Skeletal muscle satellite cell (primary cell): ENCODE data around the gene TTLL5.
"Not testable (repeated sequence)": the region's sequence is repeated elsewhere in the genome, so short reads cannot be mapped to it uniquely, and the experiment has no call there.

Experiments used
- H3K27me3 ChIP-seq: 2 replicates; pipeline ENCODE4 v1.7.0; 2013; ENCODE audit warnings: low read length; ENCODE audit not compliant: control insufficient read depth, insufficient read depth
- H3K36me3 ChIP-seq: 2 replicates; pipeline ENCODE4 v1.7.0; 2013; ENCODE audit warnings: mild to moderate bottlenecking, control low read depth, low read length; ENCODE audit not compliant: insufficient read depth
- H3K4me1 ChIP-seq: 2 replicates; pipeline ENCODE4 v1.7.0; 2013; ENCODE audit warnings: low read length; ENCODE audit not compliant: control insufficient read depth, insufficient read depth
- H3K4me2 ChIP-seq: 2 replicates; pipeline ENCODE4 v1.7.0; 2013; ENCODE audit warnings: mild to moderate bottlenecking, low read length
- H3K4me3 ChIP-seq: 2 replicates; pipeline ENCODE4 v1.7.0; 2013; ENCODE audit warnings: low read length
- H3K9ac ChIP-seq: 2 replicates; pipeline ENCODE4 v1.7.0; 2013; ENCODE audit warnings: mild to moderate bottlenecking, low read depth, low read length, moderate library complexity
- H3K9me3 ChIP-seq: replicated peaks from 2 replicates; pipeline ENCODE4 v1.7.0; 2013; ENCODE audit warnings: mild to moderate bottlenecking, control low read depth, low read length

The TTLL5 gene

DNA sequence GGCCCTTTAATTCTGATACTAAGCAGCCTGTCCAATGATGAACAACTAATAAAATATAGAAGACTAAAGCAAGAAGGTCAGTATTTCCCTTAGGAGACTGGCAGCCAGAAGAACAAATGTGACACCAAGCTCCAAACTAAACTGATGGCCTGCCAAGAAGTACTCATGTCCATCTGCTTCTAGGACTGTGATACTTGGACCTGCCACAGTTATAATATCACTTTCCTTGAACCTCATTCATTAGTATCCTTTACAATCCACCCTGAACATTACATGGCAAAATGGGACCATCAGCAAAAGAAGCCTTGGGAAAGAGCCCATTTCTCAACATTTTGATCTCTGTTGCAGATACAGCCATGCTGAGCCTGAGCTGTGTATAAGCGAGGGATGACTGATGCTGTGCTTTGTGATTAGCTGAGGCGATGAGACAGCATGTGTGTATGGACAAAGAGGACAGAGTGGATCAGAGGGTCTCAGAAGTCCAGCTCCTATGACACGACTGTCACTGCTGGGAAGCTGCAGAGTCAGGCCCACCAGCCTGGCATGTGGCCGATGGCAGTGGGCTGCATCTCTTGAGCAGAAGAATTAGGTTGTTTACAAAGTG lies 246.8 kb downstream of the TTLL5 start:
- Histone ChIP-seq H3K4me3 (no peak overlapping the region), H3K9ac (no peak overlapping the region), H3K4me2 (no peak overlapping the region), H3K9me3 (no peaks in the 10 kb centered on the region), H3K36me3 (no peaks in the 10 kb centered on the region), H3K4me1 (peaks cover 6% of the 10 kb centered on the region), H3K27me3 (no peaks in the 10 kb centered on the region)

DNA sequence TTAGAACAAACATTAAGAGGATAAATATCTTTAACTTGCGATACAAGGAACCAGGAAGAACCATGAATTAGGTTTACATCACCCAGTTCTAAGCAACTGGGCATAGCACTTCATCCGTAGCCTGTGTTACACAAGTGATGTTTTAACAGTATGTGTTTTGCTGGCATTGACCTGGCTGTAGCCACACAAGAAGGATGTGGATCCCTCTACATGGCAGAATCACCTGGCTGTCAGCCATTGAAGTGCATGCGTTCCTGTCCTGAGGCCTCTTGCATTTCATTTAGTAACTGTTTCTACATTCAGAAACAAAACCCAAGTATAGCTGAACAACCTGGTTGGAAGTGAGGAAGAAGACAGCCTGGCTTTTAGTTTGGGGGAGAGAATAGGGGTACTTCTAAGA lies 248.6 kb downstream of the TTLL5 start:
- no peaks in the 10 kb centered on the region for H3K9me3 ChIP-seq
- H3K9ac ChIP-seq, result no peak overlapping the region
- no peak overlapping the region for H3K4me2 ChIP-seq
- no peaks in the 10 kb centered on the region for H3K36me3 ChIP-seq
- H3K4me1 ChIP-seq, result peaks cover 6% of the 10 kb centered on the region
- no peaks in the 10 kb centered on the region for H3K27me3 ChIP-seq
- no peak overlapping the region for H3K4me3 ChIP-seq

DNA sequence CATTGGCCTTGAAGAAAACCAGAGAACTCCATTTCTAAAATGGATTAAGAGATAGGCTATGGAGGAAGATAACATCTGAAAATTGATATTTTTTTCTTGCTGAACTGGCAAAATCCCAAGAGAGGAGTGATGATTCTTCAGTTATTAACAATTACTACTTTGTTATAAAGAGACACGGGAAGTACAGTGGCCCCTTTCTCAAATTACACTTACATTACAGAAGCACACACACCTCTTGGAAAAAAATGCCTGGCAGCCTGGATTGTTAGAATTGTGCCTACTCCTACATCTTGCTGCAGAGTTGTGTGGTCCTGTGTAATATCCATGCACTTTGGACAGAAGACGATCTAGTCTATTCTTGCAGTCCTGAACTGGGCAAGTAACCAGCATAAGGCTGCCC lies 249.0 kb downstream of the TTLL5 start:
- H3K27me3 ChIP-seq, result no peaks in the 10 kb centered on the region
- peaks cover 6% of the 10 kb centered on the region for H3K4me1 ChIP-seq
- H3K4me2 ChIP-seq, result no peak overlapping the region
- no peak overlapping the region for H3K9ac ChIP-seq
- H3K36me3 ChIP-seq, result no peaks in the 10 kb centered on the region
- no peak overlapping the region for H3K4me3 ChIP-seq
- no peaks in the 10 kb centered on the region for H3K9me3 ChIP-seq

DNA sequence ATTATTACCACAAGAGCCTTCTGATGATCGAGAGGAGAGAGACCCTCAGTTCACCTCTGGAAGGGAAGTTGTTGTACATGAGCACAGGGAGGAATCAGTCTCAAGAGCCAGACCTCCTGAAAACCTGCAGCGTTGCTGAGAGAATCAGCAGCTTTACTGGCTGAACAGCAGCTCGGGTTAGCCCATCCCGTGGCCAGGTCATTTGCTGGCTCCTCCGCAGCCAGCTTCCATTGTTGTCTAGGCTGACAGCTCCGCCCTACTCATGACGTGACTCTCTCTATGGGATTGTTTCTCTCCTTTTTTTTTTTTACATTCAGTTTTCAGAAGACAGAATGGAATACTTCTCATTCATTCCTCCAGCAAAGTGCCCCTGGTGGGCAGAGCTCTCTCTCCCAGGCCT lies 250.8 kb downstream of the TTLL5 start:
- no peaks in the 10 kb centered on the region for H3K9me3 ChIP-seq
- H3K4me2 ChIP-seq, result no peak overlapping the region
- no peaks in the 10 kb centered on the region for H3K27me3 ChIP-seq
- H3K9ac ChIP-seq, result no peak overlapping the region
- H3K36me3 ChIP-seq, result no peaks in the 10 kb centered on the region
- H3K4me3 ChIP-seq, result no peak overlapping the region
- no peaks in the 10 kb centered on the region for H3K4me1 ChIP-seq

DNA sequence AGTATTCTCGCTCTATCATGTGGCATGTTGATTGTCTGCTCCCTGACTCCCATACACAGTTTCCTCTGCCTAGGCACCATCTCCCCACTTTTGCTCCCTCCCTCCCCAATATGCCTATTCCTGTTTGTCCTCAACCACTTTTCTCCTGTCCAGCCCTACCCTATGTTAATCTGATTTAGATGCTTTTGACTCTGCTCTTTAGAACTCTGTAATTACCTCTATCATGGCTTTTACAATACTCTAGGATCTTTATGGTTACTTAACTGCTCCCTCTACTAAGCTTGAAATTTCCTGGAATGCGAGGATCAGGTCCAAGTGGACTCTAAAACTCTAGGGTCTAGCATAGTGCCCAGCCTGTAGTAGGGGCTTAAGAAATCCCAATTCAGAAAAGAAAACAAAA lies 252.1 kb downstream of the TTLL5 start:
- Histone ChIP-seq H3K9me3 (no peaks in the 10 kb centered on the region), H3K36me3 (no peaks in the 10 kb centered on the region), H3K9ac (no peak overlapping the region), H3K27me3 (no peaks in the 10 kb centered on the region), H3K4me2 (no peak overlapping the region), H3K4me1 (no peaks in the 10 kb centered on the region), H3K4me3 (no peak overlapping the region)

DNA sequence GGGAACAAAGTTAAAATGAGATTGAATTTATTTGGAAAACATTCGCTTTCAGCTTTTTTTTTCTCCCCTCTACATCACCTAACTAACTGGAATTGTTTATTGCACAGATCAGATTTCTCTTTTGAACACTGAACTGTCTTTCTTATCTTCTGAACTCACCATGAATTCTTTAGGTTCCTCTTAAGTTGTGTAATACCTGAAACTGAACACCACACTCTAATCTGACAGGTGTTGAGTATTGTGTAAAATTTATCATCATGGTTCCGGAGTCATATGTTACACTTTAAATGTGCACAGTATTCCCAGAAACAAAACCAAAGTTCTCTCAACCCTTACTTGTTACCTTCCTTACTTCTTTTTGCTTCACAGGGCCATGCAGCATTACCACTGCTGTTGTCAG lies 254.0 kb downstream of the TTLL5 start:
- no peak overlapping the region for H3K4me2 ChIP-seq
- no peaks in the 10 kb centered on the region for H3K9me3 ChIP-seq
- no peaks in the 10 kb centered on the region for H3K27me3 ChIP-seq
- H3K4me1 ChIP-seq, result no peaks in the 10 kb centered on the region
- H3K4me3 ChIP-seq, result no peak overlapping the region
- no peak overlapping the region for H3K9ac ChIP-seq
- no peaks in the 10 kb centered on the region for H3K36me3 ChIP-seq

DNA sequence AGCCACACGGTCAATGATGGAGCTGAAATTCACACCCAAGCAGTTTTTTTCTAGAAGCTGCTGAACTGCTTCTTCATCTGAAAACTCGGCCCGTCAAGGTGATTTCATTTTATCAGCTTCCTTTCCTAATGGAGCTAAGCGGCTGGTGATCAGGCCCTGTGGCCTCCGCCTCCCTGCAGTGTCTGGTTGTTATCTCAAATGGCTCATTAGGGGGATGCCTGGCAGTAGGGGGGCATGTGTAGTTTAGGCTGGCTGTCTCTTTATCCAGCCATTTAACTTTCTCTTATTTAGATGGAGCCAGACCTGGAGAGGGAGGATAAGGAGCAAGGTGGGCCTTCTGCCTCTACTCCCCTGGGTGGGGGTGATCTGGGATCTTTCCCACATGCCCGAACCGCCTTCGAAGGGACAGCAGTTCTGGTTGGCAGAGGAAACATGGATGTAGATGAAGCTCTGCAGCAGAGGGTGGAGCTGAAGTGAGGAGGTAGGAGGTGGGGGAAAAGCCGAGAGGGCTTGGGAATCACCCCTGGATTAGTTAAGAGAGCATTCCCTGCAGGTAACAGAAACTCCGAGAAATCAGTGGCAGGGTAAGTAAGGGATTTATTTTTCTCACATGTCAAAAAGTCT lies 256.4 kb downstream of the TTLL5 start:
- H3K36me3 ChIP-seq, result no peaks in the 10 kb centered on the region
- no peak overlapping the region for H3K4me2 ChIP-seq
- H3K9me3 ChIP-seq, result no peaks in the 10 kb centered on the region
- no peak overlapping the region for H3K4me3 ChIP-seq
- H3K9ac ChIP-seq, result no peak overlapping the region
- no peaks in the 10 kb centered on the region for H3K4me1 ChIP-seq
- H3K27me3 ChIP-seq, result no peaks in the 10 kb centered on the region

DNA sequence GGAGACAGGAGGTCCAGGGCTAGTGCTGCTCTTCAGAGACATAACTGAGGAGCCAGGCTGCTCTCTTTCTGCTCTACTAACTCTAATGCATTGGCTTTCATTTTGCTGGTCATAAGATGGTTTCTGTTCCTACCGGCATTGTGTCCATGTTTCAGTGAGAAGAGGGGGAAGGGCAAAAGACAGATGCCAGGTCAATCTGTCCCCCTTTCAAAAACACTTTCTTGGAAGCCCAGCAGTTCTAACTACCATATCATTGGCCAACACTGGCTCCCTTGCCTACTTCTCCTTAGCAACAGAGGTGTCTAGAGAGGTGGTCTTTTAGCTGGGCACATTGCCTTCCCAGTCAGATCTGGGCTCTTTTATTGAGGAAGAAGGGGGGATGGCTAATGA lies 256.9 kb downstream of the TTLL5 start:
- Histone ChIP-seq H3K36me3 (no peaks in the 10 kb centered on the region), H3K9me3 (no peaks in the 10 kb centered on the region), H3K4me2 (no peak overlapping the region), H3K4me1 (no peaks in the 10 kb centered on the region), H3K9ac (no peak overlapping the region), H3K27me3 (no peaks in the 10 kb centered on the region), H3K4me3 (no peak overlapping the region)

DNA sequence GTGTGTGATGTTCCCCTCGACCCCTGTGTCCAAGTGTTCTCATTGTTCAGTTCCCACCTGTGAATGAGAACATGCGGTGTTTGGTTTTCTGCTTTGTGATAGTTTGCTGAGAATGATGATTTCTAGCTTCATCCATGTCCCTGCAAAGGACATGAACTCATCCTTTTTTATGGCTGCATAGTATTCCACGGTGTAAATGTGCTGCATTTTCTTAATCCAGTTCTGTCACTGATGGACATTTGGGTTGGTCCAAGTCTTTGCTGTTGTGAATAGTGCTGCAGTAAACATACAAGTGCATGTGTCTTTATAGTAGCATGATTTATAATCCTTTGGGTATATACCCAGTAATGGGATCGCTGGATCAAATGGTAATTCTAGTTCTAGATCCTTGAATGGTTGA lies 259.4 kb downstream of the TTLL5 start:
- H3K27me3 ChIP-seq, H3K9me3 ChIP-seq, H3K4me1 ChIP-seq, H3K9ac ChIP-seq, H3K4me2 ChIP-seq, H3K4me3 ChIP-seq, H3K36me3 ChIP-seq: not testable (repeated sequence)

DNA sequence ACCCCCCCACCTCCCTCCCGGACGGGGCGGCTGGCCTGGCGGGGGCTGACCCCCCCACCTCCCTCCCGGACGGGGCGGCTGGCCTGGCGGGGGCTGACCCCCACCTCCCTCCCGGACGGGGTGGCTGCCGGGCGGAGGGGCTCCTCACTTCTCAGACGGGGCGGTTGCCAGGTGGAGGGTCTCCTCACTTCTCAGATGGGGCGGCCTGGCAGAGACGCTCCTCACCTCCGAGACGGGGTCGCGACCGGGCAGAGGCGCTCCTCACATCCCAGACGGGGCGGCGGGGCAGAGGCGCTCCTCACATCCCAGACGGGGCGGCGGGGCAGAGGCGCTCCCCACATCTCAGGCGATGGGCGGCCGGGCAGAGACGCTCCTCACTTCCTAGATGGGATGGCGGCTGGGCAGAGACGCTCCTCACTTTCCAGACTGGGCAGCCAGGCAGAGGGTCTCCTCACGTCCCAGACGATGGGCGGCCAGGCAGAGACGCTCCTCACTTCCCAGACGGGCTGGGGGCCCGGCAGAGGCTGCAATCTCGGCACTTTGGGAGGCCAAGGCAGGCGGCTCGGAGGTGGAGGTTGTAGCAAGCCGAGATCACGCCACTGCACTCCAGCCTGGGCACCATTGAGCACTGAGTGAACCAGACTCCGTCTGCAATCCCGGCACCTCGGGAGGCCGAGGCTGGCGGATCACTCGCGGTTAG lies 264.2 kb downstream of the TTLL5 start:
- not testable (repeated sequence) for H3K4me1 ChIP-seq, H3K9ac ChIP-seq, H3K36me3 ChIP-seq, H3K4me2 ChIP-seq, H3K4me3 ChIP-seq, H3K9me3 ChIP-seq, H3K27me3 ChIP-seq

DNA sequence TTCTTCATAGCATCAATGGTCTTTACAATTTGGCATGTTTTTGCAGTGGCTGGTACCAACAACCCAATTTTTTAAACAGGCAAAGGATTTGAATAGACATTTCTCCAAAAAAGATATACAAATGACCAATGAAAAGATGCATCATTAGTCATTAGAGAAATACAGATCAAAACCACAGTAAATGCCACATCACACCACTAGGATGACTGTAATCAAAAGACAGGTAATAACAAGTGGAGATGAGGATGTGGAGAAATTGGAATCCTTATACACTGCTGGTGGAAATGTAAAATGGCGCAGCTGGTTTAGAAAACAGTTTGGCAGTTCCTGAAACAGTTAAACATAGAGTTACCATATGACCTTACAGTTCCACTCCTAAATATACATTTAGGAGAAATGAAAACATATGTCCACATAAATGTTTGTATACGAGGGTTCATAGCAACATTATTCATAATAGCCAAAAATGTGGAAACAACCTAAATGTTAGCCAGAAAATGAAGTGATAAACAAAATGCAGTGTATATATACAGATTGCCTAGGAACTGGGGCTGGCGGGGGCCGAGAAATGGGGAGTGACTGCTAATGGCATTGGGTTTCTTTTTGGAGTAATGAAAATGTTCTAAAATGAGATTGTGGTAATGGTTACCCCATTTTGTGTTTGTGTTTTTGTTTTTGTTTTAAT lies 265.5 kb downstream of the TTLL5 start:
- no peaks in the 10 kb centered on the region for H3K9me3 ChIP-seq
- no peaks in the 10 kb centered on the region for H3K27me3 ChIP-seq
- no peak overlapping the region for H3K9ac ChIP-seq
- no peak overlapping the region for H3K4me3 ChIP-seq
- H3K36me3 ChIP-seq, result no peaks in the 10 kb centered on the region
- peaks cover 4% of the 10 kb centered on the region for H3K4me1 ChIP-seq
- no peak overlapping the region for H3K4me2 ChIP-seq
